A549 (cell line): ENCODE results near the gene CHST7. TPM values are rescaled to one million over a fixed set of nuclear protein-coding genes. Genes with fewer than 3 reads are reported as not detected.

Experiments used
- ATAC-seq, 2 experiments: fragments of 200-7000 bp in 1 of 2; fragments of >200 bp in 1 of 2; cut with Nextera tagmentation in 1 of 2; cut with Tn5 transposase in 1 of 2; 3 replicates each; pipeline versions ENCODE4 v1.8.0 to v1.9.1; 2018 to 2020; ENCODE audit warnings: mild to moderate bottlenecking in 1 of 2, moderate library complexity in 1 of 2
- CTCF ChIA-PET: fragments of 300-600 bp; sonication (Branson Sonifier 250); formaldehyde crosslinking; extraction: SDS; loops from one replicate; lab custom pipeline; 2021; ENCODE audit warnings: antibody characterized with exemption, inconsistent platforms; lab: Yijun Ruan, JAX
- POLR2A ChIA-PET: fragments of 350-600 bp; formaldehyde crosslinking; extraction: SDS; loops from one replicate; lab custom pipeline; 2021; ENCODE audit warnings: antibody characterized with exemption, inconsistent platforms; lab: Yijun Ruan, JAX
- DNase-seq, 2 experiments: peaks; one replicate each; pipeline versions ENCODE4 v3.0.0 to v3.0.0-alpha.2; 2011 to 2016; ENCODE audit warnings: low read depth in 1 of 2, low spot score in 1 of 2
- FAIRE-seq: peaks from 2 replicates; lab custom pipeline; 2011; peaks lifted over from hg19 to GRCh38; lab: Jason Lieb, UNC
- H3K27ac ChIP-seq, 2 experiments: fragments of >200 bp; sonication (Bioruptor Twin); formaldehyde crosslinking; 3 replicates each; pipeline ENCODE4 v1.5.1; 2016 to 2017
- H3K4me1 ChIP-seq: fragments of >200 bp; sonication (Bioruptor Twin); formaldehyde crosslinking; 3 replicates; pipeline ENCODE4 v1.6.1; 2016
- H3K4me2 ChIP-seq: fragments of >200 bp; sonication (Bioruptor Twin); formaldehyde crosslinking; 3 replicates; pipeline ENCODE4 v1.6.1; 2016
- H3K4me3 ChIP-seq: fragments of >200 bp; sonication (Bioruptor Twin); formaldehyde crosslinking; 3 replicates; pipeline ENCODE4 v1.5.1; 2016
- H3K9me3 ChIP-seq: fragments of >200 bp; sonication (Bioruptor Twin); formaldehyde crosslinking; 3 replicates; pipeline ENCODE4 v1.6.1; 2016
- ATOH8 ChIP-seq: fragments of 250-450 bp; sonication (Bioruptor Pico); IDR thresholded peaks from 2 replicates; pipeline ENCODE4 v1.5.0; 2020; ENCODE audit warnings: low read depth, mild to moderate bottlenecking, moderate library complexity
- E2F6 ChIP-seq: IDR thresholded peaks from 2 replicates; pipeline ENCODE4 v1.6.1; 2012; ENCODE audit warnings: low read depth, borderline replicate concordance
- EHMT2 ChIP-seq: fragments of 200-600 bp; sonication (generic); IDR thresholded peaks from 2 replicates; pipeline ENCODE4 v1.6.1; 2016; ENCODE audit warnings: antibody characterized with exemption, low read depth, mild to moderate bottlenecking, moderate library complexity
- ELK1 ChIP-seq: fragments of 150-350 bp; IDR thresholded peaks from 2 replicates; pipeline ENCODE4 v1.6.1; 2014; ENCODE audit warnings: low read depth, mild to moderate bottlenecking, low read length
- EP300 ChIP-seq, 2 experiments: fragments of >200 bp; sonication (Bioruptor Twin); formaldehyde crosslinking; IDR thresholded peaks; 2 replicates in 1 of 2; 3 replicates in 1 of 2; pipeline ENCODE4 v1.6.1; 2016 to 2017
- ESRRA ChIP-seq: fragments of 150-350 bp; IDR thresholded peaks from 2 replicates; pipeline ENCODE4 v1.6.1; 2014; ENCODE audit warnings: mild to moderate bottlenecking, low read length, borderline replicate concordance
- GATA3 ChIP-seq: IDR thresholded peaks from 2 replicates; pipeline ENCODE4 v1.6.1; 2012; ENCODE audit warnings: borderline replicate concordance
- HDAC2 ChIP-seq: fragments of 200-600 bp; sonication (generic); IDR thresholded peaks from 2 replicates; pipeline ENCODE4 v1.6.1; 2016
- HES2 ChIP-seq: fragments of >200 bp; sonication (Bioruptor Twin); formaldehyde crosslinking; IDR thresholded peaks from 2 replicates; pipeline ENCODE4 v1.6.1; 2016
- HOXB13 ChIP-seq: fragments of 250-450 bp; sonication (Bioruptor Pico); IDR thresholded peaks from 2 replicates; pipeline ENCODE4 v1.5.0; 2020; ENCODE audit warnings: low read depth, mild to moderate bottlenecking, moderate library complexity
- HOXB5 ChIP-seq: fragments of 250-450 bp; sonication (Bioruptor Pico); IDR thresholded peaks from 2 replicates; pipeline ENCODE4 v1.5.0; 2020; ENCODE audit warnings: mild to moderate bottlenecking, moderate library complexity
- JUN ChIP-seq, 2 experiments: fragments of >200 bp; sonication (Bioruptor Twin); formaldehyde crosslinking; IDR thresholded peaks; 2 replicates in 1 of 2; 3 replicates in 1 of 2; pipeline ENCODE4 v1.6.1; 2016 to 2017
- MAFK ChIP-seq: fragments of 450-650 bp; IDR thresholded peaks from 2 replicates; pipeline ENCODE4 v1.6.1; 2014; ENCODE audit not compliant: partially characterized antibody
- NFE2L2 ChIP-seq: fragments of 150-350 bp; conservative IDR thresholded peaks from 2 replicates; pipeline ENCODE4 v1.6.1; 2014; ENCODE audit warnings: low read length
- NPAS2 ChIP-seq: fragments of 250-450 bp; sonication (Bioruptor Pico); IDR thresholded peaks from 2 replicates; pipeline ENCODE4 v1.8.0; 2022; ENCODE audit warnings: mild to moderate bottlenecking, moderate library complexity, borderline replicate concordance
- NR3C1 ChIP-seq: fragments of >200 bp; sonication (Bioruptor Twin); formaldehyde crosslinking; IDR thresholded peaks from 3 replicates; pipeline ENCODE4 v1.6.1; 2017
- POLR2AphosphoS2 ChIP-seq: conservative IDR thresholded peaks from 2 replicates; pipeline ENCODE4 v1.6.1; 2012; ENCODE audit warnings: low read length, improper control_type of control experiment, inconsistent platforms
- RAD21 ChIP-seq, 2 experiments: fragments of >200 bp in 1 of 2; sonication (Bioruptor Twin) in 1 of 2; formaldehyde crosslinking in 1 of 2; IDR thresholded peaks in 1 of 2; conservative IDR thresholded peaks in 1 of 2; 2 replicates in 1 of 2; 3 replicates in 1 of 2; pipeline ENCODE4 v1.6.1; 2012 to 2018; ENCODE audit warnings: inconsistent platforms in 1 of 2
- USF2 ChIP-seq: fragments of 450-650 bp; IDR thresholded peaks from 2 replicates; pipeline ENCODE4 v1.6.1; 2014; ENCODE audit warnings: antibody characterized with exemption
- ZC3H11A ChIP-seq: fragments of 450-650 bp; IDR thresholded peaks from 2 replicates; pipeline ENCODE4 v1.6.1; 2014; ENCODE audit warnings: antibody characterized with exemption, mild to moderate bottlenecking
- ZSCAN20 ChIP-seq: fragments of 250-450 bp; sonication (Bioruptor Pico); IDR thresholded peaks from 2 replicates; pipeline ENCODE4 v1.8.0; 2022; ENCODE audit warnings: mild to moderate bottlenecking, moderate library complexity
- WGBS: methylation state at CpG from one replicate; pipeline ENCODE4 v1.1.6; 2017; ENCODE audit errors: missing lambda C conversion rate; 5-methylcytosine and 5-hydroxymethylcytosine counted together
- polyA plus RNA-seq, 4 experiments: library from polyadenylated mRNA; depleted of rRNA in 3 of 4; stranded (reverse); fragments of >200 nt; fragmentation: RNase III in 1 of 4; extraction: RNeasy Plus Mini Kit Qiagen cat#74134 plus additional on column Dnase treatment in 1 of 4; gene quantifications; 2 replicates in 3 of 4; 3 replicates in 1 of 4; pipeline ENCODE4 v1.2.3, GENCODE V29; 2011 to 2017

Gene CHST7
- polyA plus RNA-seq, 2 of the 4 experiments (the other 2 are of a cell fraction), result 6.5 to 18.8 TPM

- no peak for TF ChIP-seq USF2
- TF ChIP-seq RAD21 (conservative IDR thresholded peaks at IDR 0.05 in 1 of 2, IDR thresholded peaks at IDR 0.05 in 1 of 2), result no peak
- no peak for TF ChIP-seq JUN (IDR thresholded peaks at IDR 0.05)
Observed at GRCh38 chrX:46627062-46627461, 53.5 kb downstream of the CHST7 start (continued).

GRCh38 chrX:46627711-46628419 lies 54.3 kb downstream of the CHST7 start:
- FAIRE-seq (no peak), DNase-seq (no peak), ATAC-seq (no peak)
- ChIA-PET POLR2A (no interaction called here), CTCF (no interaction called here)
- Histone ChIP-seq H3K9me3 (no peaks in the 10 kb centered on the region), H3K4me1 (peaks cover 13% of the 10 kb centered on the region), H3K4me2 (no peak overlapping the region), H3K27ac (no peak overlapping the region), H3K4me3 (no peak overlapping the region)
- 82% methylated on average over 8 of the region's 10 CpGs for WGBS
- TF ChIP-seq HES2, result no peak
- no peak for TF ChIP-seq ELK1
- no peak for TF ChIP-seq ZSCAN20 (CRISPR knock-in tag)
- no peak for TF ChIP-seq POLR2AphosphoS2
- TF ChIP-seq USF2, result no peak
- no peak for TF ChIP-seq ATOH8 (CRISPR knock-in tag)
- no peak for TF ChIP-seq ZC3H11A
- no peak for TF ChIP-seq HOXB5 (CRISPR knock-in tag)
- no peak for TF ChIP-seq EHMT2

GRCh38 chrX:46628460-46629371 lies 55.2 kb downstream of the CHST7 start:
- TF ChIP-seq NR3C1 (no peak), HDAC2 (no peak)
- Histone ChIP-seq H3K27ac (no peak overlapping the region), H3K4me3 (no peak overlapping the region), H3K4me2 (no peak overlapping the region), H3K9me3 (no peaks in the 10 kb centered on the region), H3K4me1 (peaks cover 15% of the 10 kb centered on the region)
- ChIA-PET POLR2A (no interaction called here), CTCF (interaction anchor here (1.5 to 1.6 kb wide), 2 partner anchors 13 to 50 kb away, joined by 3 to 5 read pairs; no protein-coding TSS in a partner anchor)
- FAIRE-seq (no peak), DNase-seq (no peak), ATAC-seq (no peak)
- WGBS, result 95% methylated on average over 5 of the region's 6 CpGs

GRCh38 chrX:46630141-46630540 lies 56.6 kb downstream of the CHST7 start:
- FAIRE-seq (peak; percentile 36), DNase-seq (no peak)

More at GRCh38 chrX:46630141-46630540, 56.6 kb downstream of the CHST7 start:
- no peaks in the 10 kb centered on the region for H3K9me3 ChIP-seq
- TF ChIP-seq HOXB13 (CRISPR knock-in tag) (no peak), NFE2L2 (no peak), NPAS2 (CRISPR knock-in tag) (no peak), E2F6 (no peak), MAFK (no peak), HOXB5 (CRISPR knock-in tag) (no peak), EP300 (IDR thresholded peaks at IDR 0.05) (no peak), NR3C1 (no peak), ESRRA (no peak), GATA3 (no peak)
- CTCF ChIA-PET, result interaction anchor here (1.1 to 1.6 kb wide), 3 partner anchors 12 to 52 kb away, joined by 3 to 5 read pairs (median 3); no protein-coding TSS in a partner anchor
- H3K4me1 ChIP-seq, result peaks cover 11% of the 10 kb centered on the region; the same call in 1 of the 3 replicates
- H3K4me3 ChIP-seq, result no peak overlapping the region
- POLR2A ChIA-PET, result no interaction called here
- no peak for ATAC-seq
- H3K27ac ChIP-seq, result no peak overlapping the region
- H3K4me2 ChIP-seq, result no peak overlapping the region
- WGBS, result 100% methylated on average over 1 of the region's 1 CpG
